ENCODE measurements around the gene TLK2.
"Not testable (repeated sequence)": the region's sequence is repeated elsewhere in the genome, so short reads cannot be mapped to it uniquely, and the experiment has no call there.

TLK2 gene

DNA sequence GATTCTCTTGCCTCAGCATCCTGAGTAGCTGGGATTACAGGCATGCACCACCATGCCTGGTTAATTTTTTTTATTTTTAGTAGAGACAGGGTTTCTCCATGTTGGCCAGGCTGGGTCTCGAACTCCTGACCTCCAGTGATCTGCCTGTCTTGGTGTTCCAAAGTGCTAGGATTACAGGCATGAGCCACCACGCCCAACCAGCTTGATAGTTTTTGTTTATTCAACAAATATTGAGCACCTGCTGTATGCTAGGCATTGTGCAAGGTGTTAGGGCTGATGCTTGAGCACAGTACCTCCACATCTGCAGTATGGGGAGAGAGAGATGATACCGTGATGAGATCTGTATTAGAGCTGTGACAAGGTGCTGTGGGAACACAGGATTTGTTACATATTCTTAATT, 3.9 kb downstream of the TLK2 start:
- not testable (repeated sequence) for DNase-seq (ENCODE audit: low read depth, low spot score)

DNA sequence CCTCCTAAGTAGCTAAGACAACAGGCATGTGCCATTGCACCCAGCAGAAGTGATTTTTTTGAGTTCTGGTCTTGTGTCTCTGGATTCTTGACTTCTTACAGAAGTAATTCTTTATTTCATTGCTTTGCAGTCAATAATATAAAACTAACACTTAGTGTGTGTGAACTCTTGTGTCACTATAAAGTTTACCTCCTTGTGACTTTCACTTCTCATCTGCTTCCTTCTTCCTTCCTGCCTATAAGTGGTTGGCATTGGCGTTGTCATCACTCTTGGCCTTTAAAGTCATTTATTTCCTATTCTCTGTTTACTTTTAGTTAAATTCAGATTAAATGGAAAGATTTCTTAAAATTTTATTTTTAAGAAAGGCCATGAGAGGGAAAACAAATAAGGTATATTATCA, 12.4 kb downstream of the TLK2 start:
- DNase-seq (ENCODE audit: low read depth, low spot score), result not testable (repeated sequence)

DNA sequence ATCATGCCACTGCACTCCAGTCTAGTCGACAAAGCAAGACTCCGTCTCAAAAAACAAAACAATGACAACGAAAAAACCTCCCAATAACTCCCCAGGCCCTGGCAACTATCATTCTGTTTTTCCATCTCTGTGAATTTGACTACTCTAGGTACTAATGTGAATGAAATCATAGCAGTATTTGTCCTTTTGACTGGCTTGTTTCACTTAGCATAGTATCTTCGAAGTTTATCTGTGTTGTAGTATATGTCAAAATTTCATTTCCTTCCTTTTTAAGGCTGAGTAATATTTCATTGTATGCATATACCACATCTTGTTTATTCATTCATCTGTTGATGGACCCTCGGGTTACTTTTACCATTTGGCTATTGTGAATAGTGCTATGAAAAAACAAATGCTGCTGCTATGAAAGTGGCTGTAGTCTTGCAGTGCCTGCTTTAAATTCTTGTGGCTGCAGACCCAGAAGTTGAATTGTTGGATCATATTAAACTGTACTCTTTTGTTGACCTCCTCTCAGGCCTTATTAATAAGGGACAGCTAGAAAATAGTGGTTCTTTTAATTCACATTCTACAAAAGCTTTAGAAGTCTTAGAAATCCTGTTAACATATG, 14.5 kb downstream of the TLK2 start:
- not testable (repeated sequence) for DNase-seq (ENCODE audit: low read depth, low spot score)

DNA sequence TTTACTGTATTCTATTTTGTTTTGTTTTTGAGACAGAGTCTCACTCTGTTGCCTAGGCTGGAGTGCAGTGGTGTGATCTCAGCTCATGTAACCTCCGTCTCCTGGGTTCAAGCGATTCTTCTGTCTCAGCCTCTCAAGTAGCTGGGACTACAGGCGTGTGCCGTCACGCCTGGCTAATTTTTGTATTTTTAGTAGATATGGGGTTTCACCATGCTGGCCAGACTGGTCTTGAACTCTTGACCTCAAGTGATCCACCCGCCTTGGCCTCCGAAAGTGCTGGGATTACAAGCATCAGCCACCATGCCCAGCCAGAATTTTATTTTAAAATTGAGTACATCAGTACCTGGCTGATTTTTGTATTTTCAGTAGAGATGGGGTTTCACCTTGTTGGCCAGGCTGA, 15.4 kb downstream of the TLK2 start:
- not testable (repeated sequence) for DNase-seq (ENCODE audit: low read depth, low spot score)

DNA sequence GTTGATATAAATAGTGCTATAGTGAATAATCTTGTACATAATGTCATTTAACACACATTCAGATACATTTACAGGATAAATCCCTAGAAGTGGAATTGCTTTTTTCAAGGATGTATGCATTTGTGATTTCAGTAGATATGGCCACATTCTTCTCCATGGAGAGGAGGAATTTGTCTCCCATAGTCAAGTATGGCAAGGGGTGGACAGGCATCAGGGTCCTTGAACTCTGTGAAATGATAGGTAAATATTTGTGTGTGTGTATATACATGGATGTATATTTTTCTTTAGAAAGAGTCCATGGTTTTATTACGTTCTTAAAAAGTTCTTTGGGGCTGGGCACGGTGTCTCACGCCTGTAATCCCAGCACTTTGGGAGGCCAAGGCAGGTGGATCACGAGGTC, 17.7 kb downstream of the TLK2 start:
- DNase-seq (ENCODE audit: low read depth, low spot score), result not testable (repeated sequence)

DNA sequence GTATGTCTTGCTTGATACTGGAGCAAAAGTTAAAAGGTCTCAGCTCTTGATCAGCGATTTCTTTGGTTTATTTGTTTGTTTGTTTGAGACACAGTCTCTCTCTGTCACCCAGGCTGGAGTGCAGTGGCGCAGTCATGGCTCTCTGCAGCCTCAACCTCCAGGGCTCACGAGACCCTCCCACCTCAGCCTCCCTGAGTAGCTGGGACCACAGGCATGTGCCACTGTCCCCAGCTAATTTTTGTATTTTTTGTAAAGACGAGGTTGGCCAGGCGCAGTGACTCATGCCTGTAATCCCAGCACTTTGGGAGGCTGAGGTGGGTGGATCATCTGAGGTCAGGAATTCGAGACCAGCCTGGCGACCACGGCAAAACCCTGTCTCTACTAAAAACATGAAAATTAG, 20.2 kb downstream of the TLK2 start:
- not testable (repeated sequence) for DNase-seq (ENCODE audit: low read depth, low spot score)

DNA sequence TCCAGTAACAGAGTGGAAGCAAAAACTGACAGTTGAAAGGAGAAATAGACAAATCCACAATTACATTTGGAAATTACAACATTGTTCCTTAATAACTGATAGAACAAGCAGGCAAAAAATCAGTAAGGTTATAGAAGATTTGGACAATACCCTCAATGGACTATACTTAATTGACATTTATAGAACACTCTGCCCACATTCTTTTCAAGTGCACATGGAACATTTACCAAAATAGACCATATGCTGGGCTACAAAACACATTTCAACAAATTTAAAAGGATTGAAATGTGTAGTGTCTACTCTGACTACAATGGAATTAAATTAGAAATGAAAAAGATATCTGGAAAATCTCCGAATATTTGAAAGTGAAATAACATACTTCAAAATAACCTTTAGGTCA, 21.8 kb downstream of the TLK2 start:
- DNase-seq (ENCODE audit: low read depth, low spot score), result not testable (repeated sequence)

DNA sequence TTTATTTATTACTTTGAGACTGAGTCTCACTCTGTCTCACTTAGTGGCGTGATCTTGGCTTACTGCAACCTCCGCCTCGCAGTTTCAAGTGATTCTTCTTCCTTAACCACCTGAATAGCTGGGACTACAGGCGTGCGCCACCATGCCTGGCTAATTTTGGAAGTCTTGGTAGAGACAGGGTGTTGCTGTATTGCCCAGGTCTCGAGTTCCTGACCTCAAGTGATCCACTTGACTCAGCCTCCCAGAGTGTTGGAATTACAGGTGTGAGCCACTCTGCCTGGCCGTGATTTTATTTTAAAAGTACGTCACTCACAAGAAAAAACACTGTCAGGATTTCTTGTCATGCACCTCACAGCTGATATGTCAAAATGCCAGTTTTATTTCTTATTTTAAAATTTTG, 26.2 kb downstream of the TLK2 start:
- not testable (repeated sequence) for DNase-seq (ENCODE audit: low read depth, low spot score)

DNA sequence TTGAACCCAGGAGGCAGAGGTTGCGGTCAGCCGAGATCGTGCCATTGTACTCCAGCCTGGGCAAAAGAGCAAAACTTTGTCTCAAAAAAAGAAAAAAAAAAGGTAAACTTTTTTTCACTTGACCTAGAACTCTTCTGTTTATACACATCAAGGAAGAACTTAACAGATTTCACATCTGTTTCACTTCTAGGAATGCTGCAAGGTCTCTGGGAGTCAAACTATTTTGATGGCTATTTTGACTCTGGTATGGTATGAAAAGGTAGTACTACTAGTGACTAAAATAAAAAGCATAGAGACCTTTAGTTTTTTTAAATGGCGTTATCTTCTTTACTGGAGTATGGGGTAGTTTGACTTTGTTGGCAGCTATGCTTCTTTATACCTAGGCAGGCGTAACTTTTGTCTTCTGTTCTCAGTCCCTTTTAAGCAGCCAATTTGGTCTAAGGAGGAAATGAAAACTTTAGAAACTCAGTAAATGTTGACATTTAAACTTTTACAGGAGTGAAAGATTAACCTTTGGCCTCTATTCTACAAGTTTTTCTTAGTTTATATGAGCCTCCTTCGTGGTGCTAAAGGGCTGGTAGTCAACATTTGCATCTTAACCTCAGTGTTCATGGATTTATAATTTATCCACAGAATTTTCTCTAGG, 28.7 kb downstream of the TLK2 start:
- DNase-seq (ENCODE audit: low read depth, low spot score), result not testable (repeated sequence)

DNA sequence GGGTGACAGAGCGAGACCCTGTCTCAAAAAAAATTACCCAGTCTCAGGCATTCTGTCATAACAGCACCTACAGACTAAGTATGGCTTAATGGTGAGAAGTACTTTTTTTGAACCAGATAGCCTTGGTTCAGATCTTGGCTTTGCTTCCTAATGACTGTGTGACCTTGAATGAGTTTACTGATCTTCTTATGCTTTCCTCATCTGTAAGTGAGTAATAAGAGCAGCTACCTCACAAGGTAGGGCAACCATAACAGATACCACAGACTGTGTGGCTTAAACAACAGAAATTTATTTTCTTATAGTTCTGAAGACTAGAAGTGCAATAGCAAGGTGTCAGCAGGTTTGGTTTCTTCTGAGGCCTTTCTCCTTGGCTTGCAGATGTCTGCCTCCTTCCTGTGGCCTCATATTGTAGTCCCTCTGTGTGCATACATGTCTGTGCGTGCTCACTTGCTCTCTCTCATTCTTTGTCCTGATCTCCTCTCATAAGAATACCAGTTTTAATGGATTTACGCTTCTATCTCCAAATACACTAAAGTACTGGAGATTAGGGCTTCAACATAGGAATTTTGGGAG, 31.7 kb downstream of the TLK2 start:
- not testable (repeated sequence) for DNase-seq (ENCODE audit: low read depth, low spot score)

DNA sequence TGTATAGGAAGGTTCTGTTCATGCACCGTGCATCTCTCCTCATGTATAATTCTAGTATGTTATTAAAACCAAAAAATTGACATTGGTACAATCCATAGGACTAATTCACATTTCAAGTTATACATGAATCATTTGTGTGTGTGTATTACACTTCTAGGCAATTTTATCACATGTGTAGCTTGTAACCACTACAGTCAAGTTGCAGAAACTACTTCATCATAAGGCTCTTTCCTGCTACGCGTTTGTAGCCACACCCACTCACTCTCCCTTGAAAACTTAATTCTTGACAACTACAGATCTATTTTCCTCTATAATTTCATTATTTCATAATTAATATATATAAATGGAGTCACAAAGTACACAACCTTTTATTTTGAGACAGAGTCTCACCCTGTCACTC, 32.4 kb downstream of the TLK2 start:
- not testable (repeated sequence) for DNase-seq (ENCODE audit: low read depth, low spot score)

DNA sequence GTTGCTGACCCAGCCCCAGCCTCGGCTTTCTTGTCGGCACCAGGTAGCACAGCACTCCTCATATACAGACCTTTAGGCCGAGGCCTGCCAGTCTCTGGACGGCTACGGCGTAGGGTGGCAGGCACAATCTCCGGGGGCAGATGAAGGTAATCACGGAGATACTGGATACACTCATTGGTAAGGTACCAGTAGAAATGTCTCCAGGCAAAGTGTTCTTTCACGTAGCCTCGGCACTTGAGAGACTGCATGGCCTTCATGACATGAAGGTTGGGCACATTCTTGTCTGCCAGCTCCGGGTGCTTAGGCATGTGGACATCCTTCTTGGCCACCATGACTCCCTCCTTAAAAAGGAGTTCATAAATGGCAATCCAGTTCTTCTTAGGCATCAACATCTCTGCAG, 37.8 kb downstream of the TLK2 start:
- DNase-seq (ENCODE audit: low read depth, low spot score), result not testable (repeated sequence)

DNA sequence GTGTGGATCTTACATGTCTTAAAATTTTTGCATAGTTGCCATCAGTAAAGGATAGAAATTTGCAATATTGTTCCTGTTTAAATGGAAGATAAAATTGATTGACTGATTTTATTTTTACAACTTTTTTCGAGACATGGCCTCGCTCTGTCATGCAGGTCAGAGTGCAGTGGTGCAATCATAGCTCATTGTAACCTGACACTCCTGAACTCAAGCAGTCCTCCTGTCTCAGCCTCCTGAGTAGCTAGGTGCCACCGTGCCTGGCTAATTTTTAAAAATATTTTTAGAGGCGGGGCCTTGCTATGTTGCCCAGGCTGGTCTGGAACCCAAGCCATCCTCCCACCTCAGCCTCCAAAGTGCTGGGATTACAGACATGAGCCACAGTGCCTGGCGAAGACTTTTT, 42.7 kb downstream of the TLK2 start:
- DNase-seq (ENCODE audit: low read depth, low spot score), result not testable (repeated sequence)

DNA sequence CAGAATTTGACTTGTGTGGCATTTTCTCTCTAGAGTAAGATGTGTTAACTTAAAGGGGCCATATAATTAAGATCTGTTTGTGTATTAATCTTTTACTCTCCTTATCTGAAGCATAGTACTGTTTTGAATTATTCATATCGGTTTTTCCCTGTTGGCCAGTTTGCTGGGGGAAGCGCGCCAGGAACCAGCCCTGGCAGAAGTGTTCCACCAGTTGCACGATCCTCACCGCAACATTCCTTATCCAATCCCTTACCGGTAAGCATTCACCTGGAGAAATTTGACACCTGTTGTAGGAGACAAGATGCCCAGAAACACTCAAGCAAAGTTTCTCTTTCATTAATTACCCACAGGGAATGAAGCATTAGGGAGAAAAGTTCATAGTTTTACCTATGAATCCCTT, 45.5 kb downstream of the TLK2 start:
- DNase-seq (ENCODE audit: low read depth, low spot score), result not testable (repeated sequence)

DNA sequence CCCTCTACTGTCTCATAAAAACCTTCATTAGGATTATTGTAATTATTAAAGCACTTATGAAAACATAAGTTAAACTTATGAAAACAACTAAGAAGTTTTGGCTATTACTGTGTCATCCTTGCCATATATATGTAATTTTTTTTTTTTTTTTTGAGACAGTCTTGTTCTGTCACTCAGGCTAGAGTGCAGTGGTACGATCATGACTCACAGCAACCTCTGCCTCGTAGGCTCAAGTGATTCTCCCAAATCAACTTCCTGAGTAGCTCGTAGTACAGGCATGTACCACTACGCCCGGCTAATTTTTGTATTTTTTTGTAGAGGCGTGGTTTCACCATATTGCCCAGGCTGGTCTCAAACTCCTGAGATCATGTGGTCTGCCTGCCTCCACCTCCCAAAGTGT, 46.7 kb downstream of the TLK2 start:
- DNase-seq (ENCODE audit: low read depth, low spot score), result not testable (repeated sequence)

DNA sequence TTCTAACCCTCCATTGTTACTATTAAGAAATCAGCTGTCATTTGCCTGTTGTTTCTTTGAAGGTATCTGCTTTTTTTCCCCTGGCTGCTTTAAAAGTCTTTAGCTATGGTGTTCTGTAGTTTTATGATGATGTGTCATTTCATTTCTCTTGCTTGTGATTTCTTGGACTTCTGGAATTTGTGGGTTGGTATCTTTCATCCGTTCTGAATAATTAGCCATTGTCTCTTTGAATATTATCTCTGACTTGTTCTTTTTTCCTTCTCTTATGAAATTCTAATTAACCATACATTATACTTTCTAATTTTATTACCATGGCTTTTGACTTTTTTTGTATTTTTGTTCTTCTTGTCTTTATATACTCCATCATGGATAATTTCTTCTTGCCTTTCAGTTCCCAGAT, 52.3 kb downstream of the TLK2 start:
- not testable (repeated sequence) for DNase-seq (ENCODE audit: low read depth, low spot score)

DNA sequence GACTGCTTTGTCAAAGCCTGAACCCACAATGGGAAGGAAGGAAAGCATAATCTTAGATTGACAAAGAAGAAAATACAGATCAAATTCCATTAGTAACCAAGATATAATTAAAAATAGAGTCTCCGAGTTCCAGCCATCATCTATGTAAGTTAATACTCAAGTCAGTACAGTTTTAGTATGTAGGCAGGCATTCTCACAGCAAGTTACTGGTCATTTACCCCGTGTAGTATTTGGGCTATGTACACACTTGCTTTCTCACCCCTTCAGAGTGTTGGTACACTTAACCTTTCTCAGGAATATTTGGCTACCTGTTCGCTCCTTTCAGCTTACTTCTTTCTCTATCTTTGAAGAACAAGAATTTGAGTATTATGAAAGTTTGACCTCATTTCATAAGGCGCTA, 57.9 kb downstream of the TLK2 start:
- DNase-seq (ENCODE audit: low read depth, low spot score), result not testable (repeated sequence)

DNA sequence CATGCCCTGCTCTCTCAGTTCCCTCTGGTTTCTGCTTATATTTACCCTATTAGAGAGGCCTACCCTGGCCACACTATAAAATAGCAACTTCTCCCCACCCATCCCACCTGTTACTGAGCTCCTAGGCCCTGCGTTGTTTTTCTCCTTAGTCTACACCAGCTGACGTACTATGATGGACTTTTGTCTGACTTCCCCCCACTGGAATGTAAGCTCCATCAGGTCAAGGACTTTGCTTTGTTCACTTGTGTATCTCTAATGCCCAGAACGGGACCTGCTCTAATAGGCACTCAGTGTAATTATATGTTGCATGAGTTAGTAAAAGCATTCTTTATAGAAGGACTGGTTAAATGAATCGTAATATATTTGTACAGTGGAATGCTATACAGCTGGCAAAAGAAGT, 62.4 kb downstream of the TLK2 start:
- not testable (repeated sequence) for DNase-seq (ENCODE audit: low read depth, low spot score)

DNA sequence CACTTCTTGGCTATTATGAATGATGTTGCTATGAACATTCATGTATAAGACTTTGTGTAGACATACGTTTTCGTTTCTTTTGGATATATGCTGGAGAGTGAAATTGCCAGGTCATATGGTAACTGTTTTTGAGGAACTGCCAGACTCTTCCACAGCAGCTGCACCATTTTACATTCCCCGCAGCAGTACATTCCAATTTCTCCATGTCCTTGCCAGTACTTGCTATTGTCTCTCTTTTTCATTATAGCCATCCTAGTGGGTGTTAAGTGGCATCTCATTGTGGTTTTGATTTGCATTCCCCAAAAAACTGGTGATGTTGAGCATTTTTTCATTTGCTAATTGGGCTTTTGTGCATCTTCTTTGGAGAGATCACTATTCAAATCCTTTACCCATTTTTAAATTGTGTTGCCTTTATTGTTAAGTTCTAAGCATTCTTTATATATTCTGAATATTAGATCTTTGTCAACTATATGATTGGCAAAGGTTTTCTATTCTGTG, 64.7 kb downstream of the TLK2 start:
- not testable (repeated sequence) for DNase-seq (ENCODE audit: low read depth, low spot score)

DNA sequence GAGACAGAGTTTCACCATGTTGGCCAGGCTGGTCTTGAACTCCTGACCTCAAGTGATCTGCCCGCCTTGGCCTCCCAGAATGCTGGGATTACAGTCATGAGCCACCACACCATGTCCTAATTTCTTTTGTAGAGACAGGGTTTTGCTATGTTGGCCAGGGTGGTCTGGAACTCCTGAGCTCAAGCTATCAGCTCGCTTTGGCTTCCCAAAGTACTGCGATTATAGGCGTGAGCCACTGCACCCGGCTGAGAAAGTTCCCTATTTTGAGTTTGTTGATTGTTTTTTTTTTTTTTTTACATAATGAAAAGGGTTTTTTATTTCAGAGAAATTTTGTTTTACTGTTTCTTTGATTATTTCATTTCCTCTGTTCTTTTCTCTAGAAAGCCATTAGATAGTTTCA, 67.4 kb downstream of the TLK2 start:
- not testable (repeated sequence) for DNase-seq (ENCODE audit: low read depth, low spot score)

DNA sequence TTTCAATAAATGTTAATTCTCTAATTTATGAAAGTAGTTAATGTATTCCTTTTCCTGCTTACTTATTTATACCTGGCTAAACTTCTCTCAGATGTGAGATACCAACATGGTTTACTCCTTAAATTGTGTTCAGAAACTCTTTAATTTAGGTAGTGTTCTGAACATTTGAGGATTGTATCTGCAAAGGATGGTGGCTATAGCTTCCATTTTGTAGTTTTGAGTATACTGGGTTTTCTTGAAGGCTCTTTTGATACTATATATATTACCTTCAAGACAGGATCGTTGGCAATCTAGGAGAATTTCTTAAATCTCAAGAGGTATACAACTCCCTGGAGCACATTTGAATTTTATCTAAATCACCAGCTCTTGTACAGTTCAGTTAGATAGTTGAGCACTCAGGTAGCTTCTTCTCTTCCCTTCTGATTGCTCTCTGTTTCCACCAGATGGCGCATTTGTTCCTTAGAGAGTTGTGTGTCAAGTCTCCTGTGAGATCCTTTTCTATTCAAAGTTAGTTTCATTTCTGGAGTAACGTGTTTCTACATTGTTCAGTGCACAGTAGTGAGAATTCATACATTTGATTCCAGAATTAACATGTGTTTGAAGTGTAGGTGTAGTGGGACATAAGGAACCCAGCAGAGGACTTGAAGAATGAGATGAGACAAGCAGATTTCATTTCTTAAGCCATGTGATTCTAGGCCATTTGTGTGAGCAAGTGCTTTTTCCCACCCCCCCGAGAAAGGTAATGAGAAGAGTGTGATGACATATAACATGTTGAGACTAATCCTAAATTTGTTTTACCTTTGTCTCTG, 74.4 kb downstream of the TLK2 start:
- peak; percentile 36 for DNase-seq (ENCODE audit: low read depth, low spot score)

DNA sequence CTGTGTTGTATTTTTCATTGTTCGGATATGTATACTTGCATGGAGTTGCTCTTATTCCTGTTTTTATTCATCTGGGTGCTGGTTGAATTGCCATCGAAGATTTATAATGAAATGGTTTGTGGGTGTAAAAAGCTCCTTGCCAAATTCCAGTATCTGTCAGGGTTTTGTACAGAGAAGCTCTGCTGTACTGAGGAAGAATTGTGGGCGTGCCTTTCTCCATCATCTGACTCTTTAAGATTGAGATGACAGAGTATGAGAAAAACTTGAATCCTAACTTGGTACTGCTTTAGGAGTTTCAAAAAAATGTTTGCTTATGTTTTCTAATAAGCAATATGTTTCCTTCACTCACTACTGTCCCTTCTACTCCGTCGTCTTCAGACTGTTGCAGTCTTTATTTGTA, 78.9 kb downstream of the TLK2 start:
- not testable (repeated sequence) for DNase-seq (ENCODE audit: low read depth, low spot score)

Measured in brain pericyte (primary cell).